Neural progenitor cell (in vitro differentiated cells): Measurements from ENCODE around the gene SNTA1. TPM values are rescaled to one million over a fixed set of nuclear protein-coding genes. Genes with fewer than 3 reads are reported as not detected.

Experiments
- DNase-seq: peaks from one replicate; pipeline ENCODE4 v3.0.0-alpha.2; 2016; ENCODE audit warnings: low spot score
- H2AFZ ChIP-seq: fragments of 200-600 bp; sonication (generic); replicated peaks from 2 replicates; pipeline ENCODE4 v1.6.1; 2016; ENCODE audit warnings: antibody characterized with exemption
- H3F3A ChIP-seq: fragments of 200-600 bp; sonication (generic); 2 replicates; pipeline ENCODE4 v1.6.1; 2016; ENCODE audit warnings: antibody characterized with exemption, low read depth
- H3K27ac ChIP-seq: fragments of 200-600 bp; sonication (generic); 2 replicates; pipeline ENCODE4 v1.5.1; 2016; ENCODE audit warnings: mild to moderate bottlenecking
- H3K27me3 ChIP-seq: fragments of 200-600 bp; sonication (generic); 2 replicates; pipeline ENCODE4 v1.6.1; 2016; ENCODE audit warnings: mild to moderate bottlenecking, moderate library complexity
- H3K36me3 ChIP-seq: fragments of 200-600 bp; sonication (generic); 2 replicates; pipeline ENCODE4 v1.5.1; 2016
- H3K4me1 ChIP-seq: fragments of 200-600 bp; sonication (generic); 2 replicates; pipeline ENCODE4 v1.6.1; 2016; ENCODE audit warnings: mixed run types
- H3K4me2 ChIP-seq: fragments of 200-600 bp; sonication (generic); 2 replicates; pipeline ENCODE4 v1.6.1; 2016
- H3K4me3 ChIP-seq: fragments of 200-600 bp; sonication (generic); 2 replicates; pipeline ENCODE4 v1.5.1; 2016
- H3K79me2 ChIP-seq: fragments of 200-600 bp; sonication (generic); 2 replicates; pipeline ENCODE4 v1.6.1; 2016; ENCODE audit warnings: low read depth
- H3K9ac ChIP-seq: fragments of 200-600 bp; sonication (generic); 2 replicates; pipeline ENCODE4 v1.6.1; 2016
- H3K9me3 ChIP-seq: fragments of 200-600 bp; sonication (generic); 2 replicates; pipeline ENCODE4 v1.5.1; 2016; ENCODE audit warnings: low read depth
- H4K20me1 ChIP-seq: fragments of 200-600 bp; sonication (generic); 2 replicates; pipeline ENCODE4 v1.6.1; 2016; ENCODE audit warnings: low read depth
- H3K27ac Mint-ChIP-seq: 3 replicates; pipeline ENCODE4 v1.8.0; 2021; ENCODE audit warnings: mixed read lengths
- H3K27me3 Mint-ChIP-seq: 2 replicates; pipeline ENCODE4 v1.8.0; 2022; ENCODE audit warnings: low read depth, mild to moderate bottlenecking, inconsistent platforms, moderate library complexity, mixed read lengths; ENCODE audit not compliant: insufficient read depth
- H3K36me3 Mint-ChIP-seq: 3 replicates; pipeline ENCODE4 v1.8.0; 2021; ENCODE audit warnings: mixed read lengths
- H3K4me1 Mint-ChIP-seq: 3 replicates; pipeline ENCODE4 v1.8.0; 2021; ENCODE audit warnings: mixed read lengths
- H3K4me3 Mint-ChIP-seq: 3 replicates; pipeline ENCODE4 v1.8.0; 2021; ENCODE audit warnings: mild to moderate bottlenecking, moderate library complexity, mixed read lengths
- H3K9me3 Mint-ChIP-seq: 3 replicates; pipeline ENCODE4 v1.8.0; 2020; ENCODE audit warnings: mixed read lengths
- CTCF ChIP-seq: fragments of 200-600 bp; sonication (generic); IDR thresholded peaks from 2 replicates; pipeline ENCODE4 v1.5.1; 2017; ENCODE audit warnings: antibody characterized with exemption, mild to moderate bottlenecking
- EZH2 ChIP-seq: fragments of 200-600 bp; sonication (generic); IDR thresholded peaks from 2 replicates; pipeline ENCODE4 v1.6.1; 2017; ENCODE audit warnings: antibody characterized with exemption, mild to moderate bottlenecking, moderate library complexity
- EZH2phosphoT487 ChIP-seq: fragments of 200-600 bp; sonication (generic); IDR thresholded peaks from 2 replicates; pipeline ENCODE4 v1.6.1; 2017; ENCODE audit warnings: antibody characterized with exemption
- total RNA-seq: library from RNA; depleted of rRNA; stranded (reverse); fragments of >200 nt; gene quantifications from 2 replicates; pipeline ENCODE4 v1.2.3, GENCODE V29; 2015; ENCODE audit warnings: low replicate concordance

The SNTA1 gene
- total RNA-seq, 1 donor from 2014 or later: 6.3 TPM

- H3K79me2 ChIP-seq: no peaks in the 10 kb centered on the region
- H3K9ac ChIP-seq: no peak overlapping the region
- Mint-ChIP-seq H3K9me3 (no peaks in the 10 kb centered on the region), H3K27ac (no peak overlapping the region), H3K4me1 (no peaks in the 10 kb centered on the region), H3K36me3 (no peaks in the 10 kb centered on the region), H3K27me3 (peaks cover 3% of the 10 kb centered on the region), H3K4me3 (no peak overlapping the region)
- no peak overlapping the region for H3K4me2 ChIP-seq
- DNase-seq: no peak
- no peak overlapping the region for H3K27ac ChIP-seq
- no peak overlapping the region for H3K4me3 ChIP-seq
- H3K36me3 ChIP-seq: no peaks in the 10 kb centered on the region
- no peaks in the 10 kb centered on the region for H3F3A ChIP-seq
- no peaks in the 10 kb centered on the region for H3K9me3 ChIP-seq
- H2AFZ ChIP-seq: no peak overlapping the region
- TF ChIP-seq EZH2: no peak
- no peak for TF ChIP-seq CTCF
- TF ChIP-seq EZH2phosphoT487: no peak
- no peaks in the 10 kb centered on the region for H3K27me3 ChIP-seq
- no peaks in the 10 kb centered on the region for H4K20me1 ChIP-seq
- no peaks in the 10 kb centered on the region for H3K4me1 ChIP-seq
These were observed 24.2 kb downstream of the SNTA1 start for GRCh38 chr20:33419140-33419974.

- TF ChIP-seq EZH2 (no peak), CTCF (no peak), EZH2phosphoT487 (no peak)
- H2AFZ ChIP-seq: no peak overlapping the region
- H3K4me1 Mint-ChIP-seq: no peaks in the 10 kb centered on the region
- H3K9me3 ChIP-seq: no peaks in the 10 kb centered on the region
- H3K4me3 Mint-ChIP-seq: no peak overlapping the region
- H3F3A ChIP-seq: no peaks in the 10 kb centered on the region
- peaks cover 2% of the 10 kb centered on the region for H3K36me3 Mint-ChIP-seq
- no peaks in the 10 kb centered on the region for H3K27me3 ChIP-seq
- no peaks in the 10 kb centered on the region for H3K9me3 Mint-ChIP-seq
- no peaks in the 10 kb centered on the region for H3K36me3 ChIP-seq
- no peak overlapping the region for H3K4me2 ChIP-seq
- no peaks in the 10 kb centered on the region for H3K79me2 ChIP-seq
- DNase-seq: no peak
- no peaks in the 10 kb centered on the region for H4K20me1 ChIP-seq
- H3K27ac ChIP-seq: no peak overlapping the region
- no peak overlapping the region for H3K4me3 ChIP-seq
- peaks cover 3% of the 10 kb centered on the region for H3K27me3 Mint-ChIP-seq
- no peaks in the 10 kb centered on the region for H3K4me1 ChIP-seq
- H3K9ac ChIP-seq: no peak overlapping the region
- no peak overlapping the region for H3K27ac Mint-ChIP-seq
These were observed 25.5 kb downstream of the SNTA1 start for GRCh38 chr20:33418033-33418432.

GRCh38 chr20:33415948-33416347 lies 27.6 kb downstream of the SNTA1 start:
- no peak overlapping the region for H3K27ac ChIP-seq
- H2AFZ ChIP-seq: no peak overlapping the region
- peak; percentile 67 for DNase-seq
- Mint-ChIP-seq H3K4me1 (peaks cover 5% of the 10 kb centered on the region), H3K36me3 (peaks cover 2% of the 10 kb centered on the region), H3K4me3 (no peak overlapping the region), H3K27me3 (peaks cover 3% of the 10 kb centered on the region), H3K27ac (no peak overlapping the region), H3K9me3 (no peaks in the 10 kb centered on the region)
- no peaks in the 10 kb centered on the region for H3K79me2 ChIP-seq
- no peaks in the 10 kb centered on the region for H4K20me1 ChIP-seq
- no peaks in the 10 kb centered on the region for H3K27me3 ChIP-seq
- H3K9ac ChIP-seq: no peak overlapping the region
- no peaks in the 10 kb centered on the region for H3F3A ChIP-seq
- no peaks in the 10 kb centered on the region for H3K36me3 ChIP-seq
- TF ChIP-seq CTCF (peak; percentile 68), EZH2 (no peak), EZH2phosphoT487 (no peak)
- no peaks in the 10 kb centered on the region for H3K4me1 ChIP-seq
- H3K9me3 ChIP-seq: no peaks in the 10 kb centered on the region
- H3K4me3 ChIP-seq: no peak overlapping the region
- H3K4me2 ChIP-seq: no peak overlapping the region
